Bronchial epithelial cell (primary cell): ENCODE results near the gene ATL1. TPM values are rescaled to one million over a fixed set of nuclear protein-coding genes. Genes with fewer than 3 reads are reported as not detected.

ENCODE experiments used
- DNase-seq: peaks from one replicate; pipeline ENCODE4 v3.0.0-alpha.2; 2010; ENCODE audit warnings: low read depth
- FAIRE-seq: peaks from 2 replicates; lab custom pipeline; 2011; peaks lifted over from hg19 to GRCh38; lab: Jason Lieb, UNC
- H3K27me3 ChIP-seq: 2 replicates; pipeline ENCODE4 v1.5.1; 2011; ENCODE audit warnings: low read length; ENCODE audit not compliant: control insufficient read depth, insufficient read depth
- H3K36me3 ChIP-seq: 2 replicates; pipeline ENCODE4 v1.5.1; 2011; ENCODE audit warnings: low read length; ENCODE audit not compliant: control insufficient read depth, insufficient read depth
- H3K4me3 ChIP-seq: 2 replicates; pipeline ENCODE4 v1.5.1; 2011; ENCODE audit warnings: mild to moderate bottlenecking, low read depth, low read length, control low read depth
- total RNA-seq: library from RNA; depleted of rRNA; stranded (reverse); fragments of >200 nt; gene quantifications from 2 replicates; pipeline ENCODE4 v1.2.1, GENCODE V29; 2014
- TF ChIP-seq, protein P1 (sequence below): IDR thresholded peaks from 2 replicates; pipeline ENCODE4 v1.5.1; 2011; ENCODE audit warnings: mild to moderate bottlenecking, moderate library complexity, low read length, control low read depth, inconsistent platforms; ENCODE audit not compliant: insufficient read depth, severe bottlenecking

The ATL1 gene
- total RNA-seq, 1 donor from 2014 or later = 0.79 TPM

DNA sequence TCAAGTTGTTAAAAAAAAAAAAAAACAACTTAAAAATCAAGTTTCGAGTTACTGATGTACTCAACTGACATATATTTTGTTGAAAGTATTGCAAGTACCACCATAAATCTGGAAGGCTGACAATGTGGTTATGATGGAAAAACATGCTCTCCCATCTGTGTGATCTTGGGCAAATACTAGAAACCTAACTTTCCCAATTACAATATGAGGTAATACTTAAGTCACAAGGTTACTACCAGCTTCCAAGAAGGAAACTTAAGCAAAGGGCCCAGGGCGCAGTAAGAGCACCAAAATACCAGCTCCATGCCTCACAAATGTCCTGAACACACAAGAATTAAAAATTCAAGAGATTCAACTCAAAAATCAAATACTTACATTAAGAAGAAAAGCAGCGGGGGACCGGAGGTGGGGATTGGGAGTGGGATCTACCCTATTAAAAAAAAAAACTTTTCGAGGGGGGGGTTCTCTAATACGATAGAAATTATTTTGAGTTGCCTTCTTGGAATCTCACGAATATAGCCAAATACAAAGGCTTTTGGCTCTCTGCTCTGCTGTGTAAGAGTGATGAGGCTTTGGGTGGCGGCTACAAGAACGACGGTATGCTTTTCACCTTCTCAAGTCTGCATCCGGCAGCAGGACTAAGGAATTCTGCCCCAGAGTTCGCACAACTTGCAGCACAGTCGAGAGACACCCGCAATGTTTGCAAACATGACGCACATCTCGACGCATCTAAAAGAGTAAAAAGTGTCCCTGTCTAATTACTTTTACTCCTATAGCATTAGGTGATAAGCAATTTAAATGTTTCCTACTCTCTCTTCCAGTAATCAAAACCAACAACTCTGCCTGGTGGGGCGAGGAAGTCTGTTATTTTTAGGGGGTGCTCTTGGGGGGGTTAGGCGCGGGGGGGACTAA, 107.1 kb downstream of the ATL1 start:
- Histone ChIP-seq H3K36me3 (no peaks in the 10 kb centered on the region), H3K4me3 (peak overlapping the region; percentile 71), H3K27me3 (no peaks in the 10 kb centered on the region)
- peak; percentile 72 for DNase-seq
- TF ChIP-seq, protein P1, sequence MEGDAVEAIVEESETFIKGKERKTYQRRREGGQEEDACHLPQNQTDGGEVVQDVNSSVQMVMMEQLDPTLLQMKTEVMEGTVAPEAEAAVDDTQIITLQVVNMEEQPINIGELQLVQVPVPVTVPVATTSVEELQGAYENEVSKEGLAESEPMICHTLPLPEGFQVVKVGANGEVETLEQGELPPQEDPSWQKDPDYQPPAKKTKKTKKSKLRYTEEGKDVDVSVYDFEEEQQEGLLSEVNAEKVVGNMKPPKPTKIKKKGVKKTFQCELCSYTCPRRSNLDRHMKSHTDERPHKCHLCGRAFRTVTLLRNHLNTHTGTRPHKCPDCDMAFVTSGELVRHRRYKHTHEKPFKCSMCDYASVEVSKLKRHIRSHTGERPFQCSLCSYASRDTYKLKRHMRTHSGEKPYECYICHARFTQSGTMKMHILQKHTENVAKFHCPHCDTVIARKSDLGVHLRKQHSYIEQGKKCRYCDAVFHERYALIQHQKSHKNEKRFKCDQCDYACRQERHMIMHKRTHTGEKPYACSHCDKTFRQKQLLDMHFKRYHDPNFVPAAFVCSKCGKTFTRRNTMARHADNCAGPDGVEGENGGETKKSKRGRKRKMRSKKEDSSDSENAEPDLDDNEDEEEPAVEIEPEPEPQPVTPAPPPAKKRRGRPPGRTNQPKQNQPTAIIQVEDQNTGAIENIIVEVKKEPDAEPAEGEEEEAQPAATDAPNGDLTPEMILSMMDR = no peak
- no peak for FAIRE-seq

DNA sequence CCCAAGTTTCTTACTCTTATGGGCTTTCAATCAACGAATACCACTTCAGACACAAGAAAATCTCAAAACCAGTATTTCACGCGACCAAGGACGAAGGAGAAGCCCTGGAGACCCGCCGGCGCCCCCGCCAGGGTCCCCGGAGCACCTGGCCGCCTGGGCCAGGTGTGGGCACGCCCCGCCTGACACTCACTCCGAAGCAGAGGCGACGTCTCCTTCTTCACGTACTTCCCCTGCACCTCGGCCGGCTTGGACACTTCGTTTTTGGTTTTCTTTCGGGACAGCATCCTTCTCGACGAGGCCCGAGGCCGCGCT, 107.7 kb downstream of the ATL1 start:
- peak; percentile 9 for DNase-seq
- no peak for FAIRE-seq
- Histone ChIP-seq H3K36me3 (no peaks in the 10 kb centered on the region), H3K4me3 (peak overlapping the region; percentile 71), H3K27me3 (no peaks in the 10 kb centered on the region)
- TF ChIP-seq, protein P1 = no peak

DNA sequence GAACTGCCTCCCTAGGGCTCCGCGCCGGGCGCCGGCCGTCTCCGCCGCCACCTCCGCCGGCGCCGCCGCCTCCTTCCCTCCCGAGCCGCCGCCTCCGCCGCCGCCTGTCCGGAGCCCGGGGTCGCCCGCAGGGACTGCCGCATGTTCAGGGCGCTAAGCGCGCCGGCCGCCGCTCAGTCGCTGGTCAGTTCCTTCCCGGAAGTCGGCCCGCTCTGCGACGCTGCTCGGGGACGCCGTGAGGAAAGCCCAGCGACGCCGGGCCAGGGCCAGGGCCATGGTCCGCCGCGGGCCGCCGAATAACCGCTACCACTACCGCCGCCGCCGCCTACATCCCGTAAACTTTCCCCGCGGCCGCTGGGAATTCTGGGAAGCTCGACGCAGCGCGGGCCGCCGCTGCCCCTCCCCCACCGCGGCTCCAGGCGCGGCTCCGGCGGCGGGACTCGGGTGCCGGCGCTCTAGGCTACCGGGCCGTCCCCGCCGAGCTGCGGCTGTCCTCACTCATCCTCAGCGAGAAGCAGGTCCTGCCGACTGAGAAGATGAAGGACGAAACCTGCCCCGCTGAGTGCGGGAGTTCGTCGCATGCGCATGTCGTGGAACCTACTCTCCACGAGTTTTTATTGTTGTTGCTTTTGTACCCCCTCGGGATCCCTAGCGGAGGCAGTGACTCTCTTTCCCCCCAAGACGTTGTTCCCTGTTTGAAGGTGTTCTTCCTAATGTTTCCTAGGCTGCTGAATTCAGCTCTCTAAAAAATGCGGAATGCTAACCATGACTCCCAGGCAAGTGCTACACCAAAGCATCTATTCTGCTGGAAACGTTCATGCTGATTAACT, 108.3 kb downstream of the ATL1 start, which contains the start of gene SAV1:
Gene SAV1 (minus strand): TSS at position 311 of the 830 bp plus-strand sequence. CDS start 339 bp downstream, outside the sequence.
- FAIRE-seq = no peak
- TF ChIP-seq, protein P1 = no peak

DNA sequence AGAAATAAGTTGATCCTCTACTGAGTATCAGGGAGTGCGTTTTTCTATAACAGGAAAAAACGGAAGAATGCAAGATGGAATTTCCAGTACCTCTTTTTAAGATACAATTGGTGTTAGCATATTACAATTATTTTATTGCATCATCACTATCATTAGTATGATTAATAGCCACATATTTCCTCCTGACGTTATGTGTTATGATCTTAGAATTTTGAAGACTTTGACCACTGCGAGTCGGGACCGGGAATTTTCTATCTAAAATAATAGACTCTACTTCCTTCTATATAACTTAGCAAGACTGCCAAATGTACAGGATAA, 108.8 kb downstream of the ATL1 start:
- Histone ChIP-seq H3K27me3 (no peaks in the 10 kb centered on the region), H3K4me3 (peak overlapping the region; percentile 71), H3K36me3 (no peaks in the 10 kb centered on the region)
- DNase-seq = peak; percentile 71
- no peak for FAIRE-seq
- TF ChIP-seq, protein P1 = no peak

More for the DNA sequence above, 108.3 kb downstream of the ATL1 start, which contains the start of gene SAV1:
- Histone ChIP-seq H3K4me3 (peak within 1 kb of the TSS; percentile 71), H3K27me3 (no peaks in the 10 kb centered on the region), H3K36me3 (no peaks in the 10 kb centered on the region)
- peak; percentile 38 for DNase-seq

DNA sequence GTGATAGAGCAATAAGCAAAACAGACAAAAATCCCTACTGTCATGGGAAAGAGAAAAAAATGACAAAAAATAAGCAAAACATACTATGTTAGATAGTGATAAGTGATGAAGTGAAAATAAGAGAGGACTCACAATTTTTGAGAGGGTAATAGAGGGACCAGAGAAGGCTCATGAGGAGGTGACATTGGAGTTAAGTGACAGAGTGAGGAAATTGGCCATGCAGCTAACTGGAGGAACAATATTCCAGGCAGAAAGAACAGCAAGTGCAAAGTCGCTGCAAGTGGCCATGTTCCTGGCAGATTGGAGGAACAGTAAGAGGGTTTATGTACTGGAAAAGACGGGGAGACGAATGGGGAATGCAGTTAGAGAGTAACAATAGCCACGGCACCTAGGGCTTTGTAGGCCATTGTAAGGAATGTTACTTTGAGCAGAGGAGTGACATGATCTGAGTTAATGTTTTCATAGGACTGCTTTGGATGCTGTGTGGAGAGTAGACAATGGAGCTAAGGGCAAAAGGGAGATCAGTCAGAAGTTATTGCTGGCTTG, 109.6 kb downstream of the ATL1 start:
- Histone ChIP-seq H3K27me3 (no peaks in the 10 kb centered on the region), H3K4me3 (no peak overlapping the region), H3K36me3 (no peaks in the 10 kb centered on the region)
- DNase-seq (no peak), FAIRE-seq (peak; percentile 86)
- TF ChIP-seq, protein P1 = no peak
